ENCODE results near the gene TMEM132E.

TMEM132E gene

DNA sequence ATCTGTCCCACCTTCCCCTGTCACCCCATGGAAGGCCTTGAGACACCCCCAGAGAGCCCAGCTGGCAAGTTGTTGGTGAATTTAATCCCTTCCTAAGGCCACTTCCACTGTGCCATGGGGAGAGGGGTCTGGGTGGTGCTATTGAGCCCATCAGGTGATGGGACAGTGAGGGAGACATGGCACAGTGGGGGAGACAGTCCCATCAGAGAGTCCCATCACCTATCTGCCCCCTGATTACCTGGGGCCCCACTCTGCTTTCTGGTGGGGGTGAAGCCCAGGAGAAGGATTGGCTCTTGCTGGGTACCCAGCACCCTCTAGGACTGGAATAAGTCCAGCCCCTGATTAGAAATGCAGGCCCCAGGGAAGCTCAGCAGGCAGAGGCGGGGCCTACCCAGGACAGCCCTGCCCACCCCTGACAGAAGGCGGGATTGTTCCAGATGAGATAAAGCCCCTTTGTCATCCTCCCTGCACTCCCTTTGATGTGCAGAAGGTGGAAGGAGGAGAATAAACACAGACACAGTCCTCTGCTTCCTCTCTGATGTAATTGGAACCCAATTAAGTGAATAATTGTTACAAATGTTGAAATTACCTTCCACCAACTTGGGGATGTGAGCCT, 18.9 kb downstream of the TMEM132E start:
- DNase-seq (ENCODE audit: insufficient read length, low spot score): no peak
- FAIRE-seq: no peak

DNA sequence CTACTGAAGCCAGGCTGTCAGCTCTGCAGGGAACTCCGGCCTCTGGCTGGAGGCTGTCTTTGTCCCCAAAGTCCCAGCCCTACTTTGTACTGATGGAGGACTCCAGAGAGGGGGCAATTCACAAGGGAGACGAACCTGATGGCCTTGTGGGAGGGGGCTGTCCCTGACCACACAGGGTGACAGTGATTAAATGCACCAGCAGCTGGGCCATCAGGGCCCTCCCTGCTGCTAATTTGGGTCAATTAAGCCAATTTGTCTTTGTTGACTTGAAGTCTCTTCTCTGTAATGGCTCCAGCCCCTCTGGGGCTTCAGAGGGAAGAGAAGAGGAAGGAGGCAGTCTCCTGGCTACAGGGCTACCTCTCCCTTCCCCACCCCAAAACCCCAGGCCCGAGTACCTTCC, 22.0 kb downstream of the TMEM132E start:
- DNase-seq (ENCODE audit: insufficient read length, low spot score) (no peak), FAIRE-seq (no peak)

- DNase-seq (ENCODE audit: insufficient read length, low spot score): no peak
- FAIRE-seq: no peak
Observed at GRCh38 chr17:34603974-34604373, 24.6 kb downstream of the TMEM132E start.

GRCh38 chr17:34606763-34607162, 27.4 kb downstream of the TMEM132E start:
- no peak for DNase-seq (ENCODE audit: insufficient read length, low spot score)
- FAIRE-seq: no peak

DNA sequence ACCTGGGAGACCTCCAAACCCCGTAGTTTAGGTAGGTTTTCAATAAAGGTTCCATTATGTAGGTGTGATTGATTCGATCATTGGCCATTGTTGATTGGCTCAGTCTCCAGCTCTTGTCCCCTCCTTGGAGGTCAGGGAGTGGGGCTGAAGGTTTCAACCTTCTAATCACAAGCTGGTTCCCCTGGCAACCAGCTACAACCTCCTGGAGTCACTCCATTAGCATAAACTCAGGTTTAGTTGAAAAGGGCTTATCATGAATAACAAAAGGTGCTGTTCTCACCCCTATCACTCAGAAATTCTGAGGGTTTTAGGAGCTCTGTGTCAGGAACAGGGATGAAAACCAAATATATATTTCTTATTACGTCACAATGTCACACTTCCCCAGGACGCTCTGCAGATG, 28.5 kb downstream of the TMEM132E start:
- FAIRE-seq (no peak), DNase-seq (ENCODE audit: insufficient read length, low spot score) (no peak)

DNA sequence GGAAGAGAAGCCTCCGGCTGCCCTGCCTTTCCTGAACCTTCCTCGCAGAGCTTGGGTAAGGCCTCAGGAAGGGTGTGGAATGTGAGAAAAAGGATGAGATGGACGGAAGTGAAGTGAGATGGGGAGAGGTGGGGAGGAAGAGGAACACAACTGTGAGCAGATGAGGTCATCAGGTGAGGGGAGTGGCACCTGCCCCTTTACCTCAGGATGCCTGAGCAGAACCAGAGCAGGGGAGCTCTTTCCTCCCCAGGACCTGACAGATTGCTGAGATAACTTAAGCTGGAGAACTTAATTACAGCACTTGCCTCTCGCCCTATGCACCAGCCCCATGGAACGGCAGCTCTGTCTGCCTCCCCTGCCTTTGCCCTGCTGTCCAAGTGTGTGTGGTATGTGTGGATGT, 29.8 kb downstream of the TMEM132E start:
- no peak for FAIRE-seq
- no peak for DNase-seq (ENCODE audit: insufficient read length, low spot score)

- no peak for DNase-seq (ENCODE audit: insufficient read length, low spot score)
- no peak for FAIRE-seq
Observed at GRCh38 chr17:34610039-34610438, 30.7 kb downstream of the TMEM132E start.

DNA sequence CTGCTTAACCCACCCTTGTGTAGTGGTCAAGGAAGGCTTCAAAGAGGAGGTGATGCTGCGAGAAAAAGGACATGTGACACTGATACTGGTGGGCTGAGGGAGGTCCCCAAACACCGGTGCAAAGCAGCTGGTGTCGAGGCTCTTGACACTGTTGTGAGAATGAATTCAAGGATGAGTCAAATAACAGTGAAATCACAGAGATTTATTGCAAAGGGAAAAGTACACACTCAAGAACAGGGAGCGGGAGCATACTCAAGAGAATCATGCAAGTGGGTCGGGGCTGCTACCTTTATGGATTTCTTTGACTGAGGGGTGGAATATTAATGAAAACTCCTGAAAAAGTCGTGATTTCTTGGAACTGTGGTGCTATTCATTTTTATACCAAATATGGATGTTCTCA, 31.1 kb downstream of the TMEM132E start:
- FAIRE-seq (no peak), DNase-seq (ENCODE audit: insufficient read length, low spot score) (no peak)

- no peak for FAIRE-seq
- no peak for DNase-seq (ENCODE audit: insufficient read length, low spot score)
Observed at GRCh38 chr17:34613064-34614019, 34.0 kb downstream of the TMEM132E start.

DNA sequence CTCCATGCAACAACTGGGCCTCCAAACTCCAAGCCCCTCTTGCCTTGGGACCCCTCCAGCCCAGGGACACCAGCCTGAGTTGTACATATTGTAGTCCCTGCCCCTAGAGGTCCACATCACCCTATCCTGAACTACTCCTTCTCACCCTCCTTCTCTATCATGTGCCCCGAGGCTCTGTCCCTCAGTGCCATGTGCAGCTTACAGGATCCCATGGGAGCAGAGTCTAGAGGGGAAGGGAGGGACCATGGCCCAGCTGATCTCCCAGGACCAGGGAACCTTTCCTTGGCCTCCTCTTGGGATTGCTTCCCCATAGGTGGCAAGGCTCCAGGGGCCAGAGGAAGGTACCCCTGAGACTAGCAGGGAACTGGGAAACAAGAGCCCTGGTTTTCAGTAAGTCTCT, 35.3 kb downstream of the TMEM132E start:
- no peak for FAIRE-seq
- DNase-seq (ENCODE audit: insufficient read length, low spot score): no peak

GRCh38 chr17:34615326-34615725, 35.9 kb downstream of the TMEM132E start:
- FAIRE-seq: no peak
- no peak for DNase-seq (ENCODE audit: insufficient read length, low spot score)

DNA sequence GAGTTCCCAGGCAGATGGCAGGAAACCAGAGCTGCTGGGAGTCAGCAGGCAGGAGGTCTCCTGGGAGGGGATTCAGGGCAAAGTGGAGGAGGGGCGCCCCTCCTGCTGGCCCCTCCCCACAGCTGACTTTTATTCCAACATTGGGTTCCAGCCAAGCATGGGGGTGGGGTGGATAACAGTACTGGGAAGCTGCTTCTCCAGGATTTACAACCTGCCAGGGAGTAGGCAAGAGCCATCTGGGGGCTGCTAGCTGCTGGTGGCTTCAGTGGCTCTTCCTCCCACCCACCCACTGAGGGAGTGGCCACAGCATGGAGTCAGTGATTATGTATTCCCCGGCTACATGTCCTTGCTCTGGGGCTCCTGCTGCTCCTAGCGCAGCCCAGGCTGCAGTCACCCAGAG, 36.8 kb downstream of the TMEM132E start:
- DNase-seq (ENCODE audit: insufficient read length, low spot score): no peak

DNA sequence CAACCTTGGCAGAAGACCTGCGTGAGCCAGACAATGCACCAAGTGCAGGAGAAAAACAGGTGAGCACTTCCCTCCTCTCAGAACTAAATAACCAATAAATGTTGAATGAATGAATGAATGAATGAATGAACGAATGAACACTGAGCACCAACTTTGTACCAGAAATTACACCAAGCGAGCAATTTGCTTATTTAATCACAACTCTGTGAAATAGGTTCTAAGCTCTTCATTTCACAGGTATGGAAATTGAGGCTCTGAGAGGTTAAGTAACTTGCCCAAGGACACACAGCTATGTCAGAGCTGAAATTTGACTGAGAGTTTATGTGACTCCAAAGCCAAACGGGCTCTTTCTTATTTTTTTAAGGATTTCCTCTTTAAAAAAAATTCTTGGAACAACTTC, 38.0 kb downstream of the TMEM132E start:
- DNase-seq (ENCODE audit: insufficient read length, low spot score): no peak
- FAIRE-seq: no peak

More for the DNA sequence above, 36.8 kb downstream of the TMEM132E start:
- no peak for FAIRE-seq

DNA sequence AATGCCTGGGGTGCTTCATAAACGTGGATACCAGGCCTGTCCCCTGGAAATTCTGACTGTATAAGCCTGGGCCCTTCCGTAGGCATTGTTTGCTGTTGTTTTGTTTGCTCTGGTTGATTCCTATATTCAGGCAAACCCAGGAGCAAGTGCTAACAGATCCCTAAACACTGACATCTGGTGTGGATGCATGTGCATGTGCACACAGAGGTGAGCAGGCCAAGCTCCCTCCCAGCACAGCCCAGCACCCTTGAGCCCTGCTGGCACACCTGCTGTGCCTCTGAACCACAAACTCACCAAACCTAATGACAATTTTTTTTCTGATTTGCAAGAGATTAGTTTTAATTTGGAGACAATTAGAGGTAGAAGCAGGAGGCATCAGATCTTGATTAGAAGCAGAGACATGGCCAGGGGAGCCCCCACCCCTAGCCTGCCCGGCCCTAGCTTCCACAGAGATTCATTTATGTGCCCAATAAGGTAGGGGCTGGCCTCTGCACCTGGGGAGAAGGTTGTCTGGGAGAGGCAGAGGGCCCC, 40.4 kb downstream of the TMEM132E start:
- DNase-seq (ENCODE audit: insufficient read length, low spot score): no peak

GRCh38 chr17:34620458-34620857, 41.1 kb downstream of the TMEM132E start:
- DNase-seq (ENCODE audit: insufficient read length, low spot score) (no peak), FAIRE-seq (no peak)

More for the DNA sequence above, 40.4 kb downstream of the TMEM132E start:
- FAIRE-seq: no peak

- FAIRE-seq (no peak), DNase-seq (ENCODE audit: insufficient read length, low spot score) (no peak)
Observed at GRCh38 chr17:34622862-34623623, 43.7 kb downstream of the TMEM132E start.

DNA sequence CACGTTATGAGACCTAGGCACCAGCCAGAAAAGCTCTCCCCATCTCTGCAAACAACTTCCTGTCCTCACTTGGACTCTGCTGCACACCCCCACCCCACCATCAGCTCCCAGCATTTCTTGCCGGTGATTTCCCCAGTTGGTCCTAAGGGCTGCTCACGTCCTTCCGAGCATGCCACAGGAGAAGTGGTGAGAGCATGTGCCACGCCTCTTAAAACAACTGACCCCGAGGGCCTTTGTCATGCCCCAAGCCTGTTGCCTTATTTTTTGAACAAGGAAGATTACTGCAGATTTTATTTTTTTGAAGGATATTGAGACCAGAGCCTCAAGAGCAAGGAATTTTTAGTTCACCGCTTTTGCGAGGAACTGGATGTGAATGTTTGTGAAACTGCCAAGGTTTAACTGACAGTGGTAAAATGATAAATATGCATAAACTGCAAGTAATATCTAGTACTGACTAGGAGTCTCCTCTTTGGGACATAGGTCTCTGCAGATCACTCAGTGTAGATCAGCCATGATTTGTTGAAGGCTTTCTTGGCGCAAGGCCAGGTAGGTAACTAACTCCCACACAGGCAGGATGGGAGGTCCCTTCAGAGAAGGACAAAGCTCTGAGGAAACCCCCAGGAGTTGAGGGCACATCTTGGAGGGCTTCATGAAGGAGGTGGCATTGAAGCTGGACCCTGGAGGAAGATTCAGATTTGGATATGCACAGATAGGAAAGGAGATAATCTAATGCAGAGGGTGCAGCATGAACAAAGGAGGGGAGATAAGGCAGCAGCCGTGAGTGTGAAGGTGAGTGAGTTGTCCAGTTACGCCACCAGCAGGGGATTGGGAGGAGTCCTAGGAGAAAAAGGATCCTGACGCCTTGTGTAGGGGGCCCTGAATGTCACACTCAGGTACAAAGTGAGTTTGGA, 44.7 kb downstream of the TMEM132E start:
- no peak for DNase-seq (ENCODE audit: insufficient read length, low spot score)
- FAIRE-seq: no peak

GRCh38 chr17:34624767-34625383, 45.5 kb downstream of the TMEM132E start:
- DNase-seq (ENCODE audit: insufficient read length, low spot score) (no peak), FAIRE-seq (no peak)

DNA sequence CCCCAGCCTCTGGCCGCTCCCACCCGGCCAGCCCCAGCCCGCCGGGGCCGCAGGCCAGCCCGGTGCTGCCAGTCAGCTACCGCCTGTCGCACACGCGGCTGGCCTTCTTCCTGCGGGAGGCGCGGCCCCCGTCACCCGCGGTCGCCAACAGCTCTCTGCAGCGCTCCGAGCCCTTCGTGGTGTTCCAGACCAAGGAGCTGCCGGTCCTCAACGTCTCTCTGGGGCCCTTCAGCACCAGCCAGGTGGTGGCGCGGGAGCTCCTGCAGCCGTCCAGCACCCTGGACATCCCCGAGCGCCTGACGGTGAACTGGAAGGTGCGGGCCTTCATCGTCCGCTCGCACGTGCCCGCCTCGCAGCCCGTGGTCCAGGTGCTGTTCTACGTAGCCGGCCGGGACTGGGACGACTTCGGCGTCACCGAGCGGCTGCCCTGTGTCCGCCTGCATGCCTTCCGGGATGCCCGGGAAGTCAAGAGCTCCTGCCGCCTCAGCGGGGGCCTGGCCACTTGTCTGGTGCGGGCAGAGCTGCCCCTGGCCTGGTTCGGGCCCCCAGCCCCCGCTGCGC, 46.8 kb downstream of the TMEM132E start:
- DNase-seq (ENCODE audit: insufficient read length, low spot score): no peak

More for the DNA sequence above, 46.8 kb downstream of the TMEM132E start:
- no peak for FAIRE-seq
